GM19351 (cell line): ENCODE results near the gene TTLL7.
A peak's percentile ranks its signal among the peaks of the same experiment; 100 is the strongest.

ENCODE experiments used
- ATAC-seq: cut with Tn5 transposase; IDR thresholded peaks from one replicate; pipeline ENCODE4 v1.9.1; 2021; ENCODE audit warnings: mild to moderate bottlenecking, moderate library complexity; ENCODE audit not compliant: unreplicated experiment

Gene TTLL7

GRCh38 chr1:83829106-83829505 is 169.8 kb downstream of the TTLL7 start:
- no peak for ATAC-seq

DNA sequence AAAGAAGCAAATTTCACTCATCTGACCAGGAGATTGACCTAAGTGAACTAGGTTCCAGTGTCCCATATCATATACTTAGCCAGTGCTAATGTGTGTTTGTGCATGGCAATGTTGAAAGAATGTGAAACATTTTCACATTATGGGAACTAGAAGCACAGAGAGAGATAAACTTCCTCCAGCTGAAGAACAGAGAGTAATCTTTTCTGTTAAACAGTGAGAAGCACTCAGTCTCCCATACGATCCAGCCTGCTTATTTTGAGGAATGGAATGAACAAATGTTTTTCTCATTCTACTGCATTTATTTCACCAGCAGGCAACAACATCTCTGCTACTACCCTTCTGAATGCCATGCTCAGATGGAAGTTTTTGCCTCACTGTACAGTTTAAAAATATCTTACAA is 170.5 kb downstream of the TTLL7 start:
- ATAC-seq, result no peak

GRCh38 chr1:83827741-83828140 is 171.2 kb downstream of the TTLL7 start:
- ATAC-seq, result no peak

- ATAC-seq, result no peak
Measured at GRCh38 chr1:83822208-83822607, 176.7 kb downstream of the TTLL7 start.

- ATAC-seq, result no peak
Measured at GRCh38 chr1:83819436-83819835, 179.5 kb downstream of the TTLL7 start.

GRCh38 chr1:83818916-83819315 is 180.0 kb downstream of the TTLL7 start:
- peak; percentile 59 for ATAC-seq

GRCh38 chr1:83816836-83817235 is 182.1 kb downstream of the TTLL7 start:
- no peak for ATAC-seq

DNA sequence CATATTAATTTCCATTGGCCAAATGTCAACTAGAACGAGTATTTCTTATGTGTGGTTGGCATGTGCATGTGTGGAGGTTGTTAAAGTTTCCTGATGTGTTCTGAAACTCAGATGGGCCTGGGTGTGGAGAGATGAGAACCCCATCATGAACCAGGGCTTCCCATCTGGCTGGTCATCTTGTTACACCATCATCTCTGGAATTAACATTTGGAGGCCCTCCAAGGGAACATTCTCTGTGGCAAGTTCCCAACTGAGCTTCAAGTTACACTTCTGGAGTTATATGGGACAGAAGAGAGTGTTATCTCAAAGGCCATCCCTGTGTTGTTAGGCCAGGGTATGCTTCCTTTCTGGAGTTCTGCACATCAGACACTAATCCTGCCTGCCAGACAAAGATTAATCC is 183.6 kb downstream of the TTLL7 start:
- no peak for ATAC-seq
